Epithelial cell of prostate (primary cell): Measurements from ENCODE around the gene WDR45.

Experiments used
- DNase-seq: peaks from one replicate; pipeline ENCODE4 v3.0.0-alpha.2; 2011; ENCODE audit warnings: low read depth, low spot score
- H3K27ac ChIP-seq: fragments of 450-650 bp; 2 replicates; pipeline ENCODE4 v1.5.1; 2017; ENCODE audit warnings: mild to moderate bottlenecking

The WDR45 gene

DNA sequence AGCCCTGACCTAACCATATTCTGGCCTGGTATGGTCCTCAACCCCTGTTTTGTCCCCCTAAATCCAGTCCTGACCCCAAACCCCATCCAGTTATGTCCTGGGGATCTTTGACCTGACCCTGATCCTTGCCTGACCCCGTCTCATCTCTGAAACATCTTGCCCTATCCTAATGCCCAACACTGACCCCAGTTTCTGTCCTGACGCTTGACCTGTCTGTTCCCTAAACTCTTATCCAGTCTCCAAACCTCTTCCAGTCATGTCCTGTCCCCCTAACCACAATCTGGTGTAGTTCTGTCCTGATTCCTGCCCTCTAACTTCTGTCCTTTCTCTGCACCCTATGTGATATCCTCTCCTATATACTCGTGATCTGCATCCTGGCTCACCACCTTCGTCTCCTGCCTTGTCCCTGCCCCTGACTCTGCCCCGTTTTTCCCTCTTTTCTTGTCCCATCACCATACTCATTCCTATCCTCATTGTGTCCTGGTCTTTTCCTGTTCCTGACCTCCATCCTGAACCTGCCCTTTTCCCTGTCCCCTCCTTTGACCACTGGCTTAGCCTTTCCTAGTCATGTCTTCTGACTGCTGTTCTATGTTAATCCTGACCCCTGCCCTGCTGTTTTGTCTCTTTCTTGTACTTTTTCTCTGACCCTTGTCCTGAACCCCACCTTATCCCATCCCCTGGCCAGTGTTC, 25.5 kb downstream of the WDR45 start:
- no peak for DNase-seq
- H3K27ac ChIP-seq, result peak overlapping the region; percentile 50

DNA sequence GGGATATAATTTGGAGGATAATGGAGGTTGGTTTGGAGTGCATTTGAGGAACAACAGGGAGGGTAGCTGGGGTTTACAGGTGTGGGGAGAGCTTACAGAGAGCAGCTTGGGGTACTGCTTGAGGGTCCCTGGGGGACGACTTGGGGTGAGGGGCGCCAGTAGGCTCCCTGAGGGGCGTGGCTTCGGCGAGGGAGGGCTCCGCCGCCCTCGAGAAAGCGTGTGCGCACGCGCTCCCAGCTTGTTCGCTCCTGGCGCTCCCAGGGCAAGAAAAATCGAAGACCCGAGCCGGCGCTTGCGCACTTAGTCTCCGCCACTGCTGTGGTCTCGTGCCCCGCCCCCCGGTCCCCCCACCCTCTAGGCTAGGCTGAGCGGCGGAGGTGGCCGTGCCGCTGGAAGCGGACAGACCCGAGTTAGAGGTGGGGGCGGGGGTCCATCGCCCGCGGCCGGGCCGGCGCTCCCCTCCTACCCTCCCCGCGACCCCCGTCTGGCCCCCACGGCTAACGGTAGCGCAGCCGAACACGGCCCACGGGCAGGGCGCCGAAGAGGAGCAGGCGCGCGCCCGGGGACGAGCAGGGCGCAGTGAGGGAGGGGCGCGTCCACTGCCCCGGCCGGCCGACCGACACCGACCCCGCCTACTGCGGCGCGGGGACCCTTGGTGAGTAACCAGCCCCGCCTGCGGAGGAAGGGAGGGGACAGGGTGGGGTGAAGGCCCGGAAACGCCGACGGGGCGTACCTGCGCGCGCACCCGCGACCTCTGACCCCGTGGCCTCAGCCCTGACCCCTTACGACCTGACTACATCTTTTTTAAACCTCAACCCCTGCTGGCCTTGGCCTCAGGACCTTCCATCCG, 26.2 kb downstream of the WDR45 start:
- peak overlapping the region; percentile 50 for H3K27ac ChIP-seq

DNA sequence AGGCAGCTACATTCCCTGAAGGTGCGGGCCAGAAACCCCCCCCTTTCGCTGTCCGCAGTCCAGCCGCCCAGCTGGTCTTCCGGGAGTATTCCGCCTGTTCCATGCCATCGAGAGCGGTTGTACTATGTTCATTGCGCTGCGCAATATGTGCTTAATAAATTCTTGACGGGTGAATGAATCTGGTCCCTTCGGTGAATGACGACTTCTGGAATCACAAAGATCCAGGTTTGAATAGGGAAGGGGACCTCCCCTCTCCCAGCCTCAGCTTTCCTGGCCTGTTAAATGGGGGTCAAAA, 35.8 kb downstream of the WDR45 start:
- DNase-seq, result no peak
- peak overlapping the region; percentile 92 for H3K27ac ChIP-seq

More for the DNA sequence above, 26.2 kb downstream of the WDR45 start:
- no peak for DNase-seq

DNA sequence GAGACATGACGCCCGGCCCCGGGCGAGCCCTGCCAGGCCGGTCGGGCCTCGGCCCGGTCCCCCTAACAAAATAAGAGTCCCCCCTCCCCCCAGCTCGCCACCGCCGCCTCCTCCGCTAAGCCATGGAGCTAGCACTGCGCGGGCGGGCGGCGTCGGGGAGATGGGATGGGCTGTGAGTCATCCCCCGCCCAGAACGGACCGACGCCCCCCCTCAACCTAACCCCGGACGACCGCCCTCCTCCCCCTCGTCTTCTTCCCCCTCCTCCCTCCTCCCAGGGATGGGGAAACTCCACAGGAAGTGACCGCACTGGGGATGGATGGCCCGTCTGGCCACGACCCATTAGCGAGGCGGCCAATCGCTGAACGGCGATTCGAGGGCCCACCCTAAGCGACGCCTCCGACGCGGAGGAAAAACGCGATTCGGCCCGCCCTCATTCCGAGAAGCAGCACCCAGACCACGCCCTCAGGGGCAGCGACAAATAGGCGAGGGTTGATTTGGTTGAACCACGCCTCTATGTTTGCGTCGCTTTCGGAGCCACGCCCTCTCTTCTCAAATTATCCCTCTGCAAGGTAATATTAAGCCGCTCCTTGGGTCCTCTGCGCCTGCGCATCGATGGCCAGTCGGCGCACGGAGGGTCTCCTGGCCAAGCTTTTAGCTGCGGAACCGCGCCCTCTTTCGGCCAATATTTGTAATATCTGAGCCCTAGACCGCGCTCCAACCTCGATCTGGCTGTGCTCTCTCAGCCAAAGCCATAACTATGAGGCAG, 36.3 kb downstream of the WDR45 start, which contains the start of gene TFE3:
TFE3 (minus strand) TSS at position 138 of the 767 bp plus-strand sequence; CDS start at position 7, 131 bp downstream.
- peak; percentile 93 for DNase-seq
- H3K27ac ChIP-seq, result peak within 1 kb of the TSS; percentile 92

DNA sequence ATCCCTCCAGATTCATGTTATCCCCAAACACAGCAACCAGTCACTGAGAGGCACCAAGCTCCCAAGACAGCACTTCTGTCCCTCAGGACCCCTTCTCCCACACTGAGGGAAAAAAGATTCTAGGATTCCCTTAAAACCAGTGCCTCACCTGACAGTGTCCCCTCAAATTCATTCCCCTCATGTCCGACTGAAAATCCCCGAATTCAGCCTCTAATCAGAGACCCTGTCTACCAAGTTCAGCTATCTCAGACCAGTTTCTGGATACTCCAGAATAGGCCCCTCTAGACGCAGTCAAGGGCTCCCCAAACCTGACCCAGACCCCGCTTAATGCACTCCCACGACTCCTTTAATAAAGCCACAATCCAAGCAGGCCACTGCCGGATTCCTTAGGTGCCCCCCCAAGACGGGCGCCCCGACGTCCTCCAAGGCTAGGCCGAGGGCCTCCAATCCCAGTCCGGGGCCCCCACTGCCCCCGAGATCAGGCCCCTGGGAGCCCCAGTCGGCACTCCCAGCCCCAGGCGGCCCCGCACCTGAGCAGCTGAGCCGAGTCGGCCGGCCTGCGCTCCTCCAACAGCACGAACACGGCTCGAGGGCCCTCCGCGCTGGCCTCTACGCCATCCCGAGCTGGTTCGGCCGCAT, 37.0 kb downstream of the WDR45 start:
- no peak for DNase-seq
- H3K27ac ChIP-seq, result peak overlapping the region; percentile 92

DNA sequence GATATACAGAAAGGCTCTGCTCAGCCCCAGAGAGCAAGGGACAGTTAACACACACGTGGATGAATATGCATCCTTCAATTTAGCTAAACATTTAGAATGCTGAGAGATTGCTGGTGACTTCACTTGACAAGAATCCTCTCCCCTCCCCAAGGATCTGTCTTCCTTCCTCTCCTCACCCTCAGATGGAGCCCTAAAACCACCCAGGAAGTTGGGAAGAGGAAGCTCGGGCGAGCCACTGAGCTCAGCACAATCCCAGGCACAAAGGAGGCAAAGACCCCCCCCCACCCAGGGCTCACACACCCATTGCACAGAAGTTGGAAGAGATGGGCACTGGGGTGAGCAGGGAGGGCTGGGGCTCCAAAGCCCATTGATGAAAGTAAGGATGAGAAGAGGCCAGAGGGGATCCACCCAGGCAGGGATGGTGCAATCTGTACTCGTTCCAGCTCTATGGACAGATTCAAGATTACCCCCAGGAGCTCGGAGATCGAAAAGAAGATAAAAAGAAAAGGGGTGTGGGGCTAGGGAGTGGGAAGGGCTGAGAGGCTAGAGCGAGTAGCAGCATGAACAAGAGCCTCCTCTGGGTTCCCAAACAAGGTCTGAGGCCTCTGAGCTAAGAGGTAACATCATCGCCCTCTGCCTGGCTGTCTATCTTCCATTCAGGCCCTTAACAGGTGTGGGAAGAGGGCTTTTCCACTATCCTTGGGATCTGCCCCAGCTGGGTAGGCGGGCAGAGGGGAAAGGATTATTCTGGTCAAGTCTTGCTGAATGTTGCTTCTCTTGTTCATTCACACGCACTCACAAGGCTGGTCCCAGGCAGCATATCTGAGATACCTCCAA, 37.7 kb downstream of the WDR45 start:
- peak overlapping the region; percentile 92 for H3K27ac ChIP-seq
- DNase-seq, result peak; percentile 20

DNA sequence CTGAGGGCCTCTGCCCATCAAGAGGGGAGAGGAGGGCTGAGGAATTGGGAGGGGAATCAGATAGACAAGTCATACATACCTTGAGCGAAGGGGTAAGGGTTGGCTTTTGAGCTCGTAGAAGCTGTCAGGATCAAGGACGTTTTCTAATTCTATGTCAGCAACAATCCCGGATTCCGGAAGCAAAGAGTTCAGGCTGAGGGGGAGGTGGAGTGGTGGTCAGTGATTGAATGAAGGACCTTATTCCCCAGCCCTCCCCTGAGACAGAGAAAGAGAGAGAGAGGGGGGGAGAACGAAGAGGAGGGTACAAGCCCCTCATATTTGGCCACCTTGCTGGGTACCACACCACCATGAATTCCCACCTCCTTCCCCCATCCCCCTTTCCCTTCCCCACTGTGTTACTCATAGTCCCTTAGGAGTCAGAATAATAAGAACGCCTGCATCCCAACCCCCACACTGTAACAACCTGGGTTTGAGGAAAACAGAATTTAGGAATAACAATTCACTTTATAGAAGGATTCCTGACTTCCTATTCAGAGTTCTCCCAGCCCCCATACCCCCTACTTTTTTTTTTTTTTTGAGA, 39.2 kb downstream of the WDR45 start:
- no peak for DNase-seq
- peak overlapping the region; percentile 92 for H3K27ac ChIP-seq

DNA sequence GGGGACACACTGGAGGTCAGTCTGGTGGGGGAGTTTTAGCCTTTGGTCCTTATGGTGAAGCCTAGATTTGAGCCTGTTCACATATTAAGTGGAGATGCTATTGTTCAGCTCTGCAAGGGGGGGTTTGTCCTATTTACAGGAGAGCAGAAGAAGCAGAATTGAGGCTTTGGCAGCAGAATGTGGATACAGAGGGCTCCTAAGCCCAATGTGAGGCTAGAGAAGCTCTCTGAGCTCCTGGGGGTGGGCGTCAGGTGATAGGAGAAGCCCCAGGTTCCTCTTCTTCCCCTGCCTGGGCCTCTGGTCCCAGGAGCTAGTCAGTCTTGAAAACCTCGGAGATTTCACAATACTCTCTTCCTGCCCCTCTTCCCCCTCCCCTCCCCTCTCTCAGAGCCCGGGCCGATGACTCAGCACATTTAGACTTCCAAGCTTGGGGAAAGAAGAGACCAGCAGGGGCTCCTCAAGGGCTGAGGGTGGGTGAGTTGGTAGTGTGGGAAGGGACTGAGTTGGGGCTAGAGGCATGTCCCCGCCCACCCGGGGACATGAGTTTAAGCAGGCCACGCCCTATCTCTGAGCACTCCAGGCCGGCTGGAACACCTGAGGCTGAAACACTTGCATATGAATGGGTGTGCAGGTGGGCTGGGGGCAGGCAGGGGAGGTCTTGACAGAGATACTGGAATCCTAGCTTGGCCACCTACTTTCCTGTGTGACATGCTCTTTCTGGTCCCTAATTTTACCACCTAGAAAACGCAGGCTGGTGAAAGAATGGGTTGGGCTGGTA, 39.9 kb downstream of the WDR45 start:
- H3K27ac ChIP-seq, result peak overlapping the region; percentile 92
- peak; percentile 64 for DNase-seq

DNA sequence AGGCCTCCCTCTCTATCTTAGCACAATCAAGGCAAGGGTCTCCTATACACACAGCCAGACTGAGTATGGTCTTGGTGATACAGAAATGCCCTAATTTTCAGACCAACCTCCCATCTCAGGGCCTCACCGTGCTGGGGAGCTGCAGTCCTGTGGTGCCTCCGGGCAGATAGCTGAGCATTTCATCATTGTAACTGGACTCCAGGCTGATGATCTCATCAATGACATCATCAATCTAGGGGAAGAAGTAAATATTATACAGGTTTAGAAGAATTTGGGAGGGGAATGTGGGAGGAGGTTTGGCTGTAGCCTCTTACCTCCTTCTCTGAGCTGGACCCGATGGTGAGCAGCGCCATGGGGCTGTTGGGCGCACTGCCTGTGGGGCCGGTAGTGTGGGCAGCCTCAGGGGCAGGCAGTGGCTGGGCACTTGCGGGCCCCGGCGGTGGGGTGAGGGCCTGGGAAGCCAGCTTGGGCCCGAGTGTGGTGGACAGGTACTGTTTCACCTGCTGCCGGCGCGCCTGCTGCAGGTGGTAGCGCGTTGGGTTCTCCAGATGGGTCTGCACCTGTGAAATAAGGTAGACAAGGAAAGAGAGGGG, 41.7 kb downstream of the WDR45 start:
- no peak for DNase-seq
- H3K27ac ChIP-seq, result peak overlapping the region; percentile 92

DNA sequence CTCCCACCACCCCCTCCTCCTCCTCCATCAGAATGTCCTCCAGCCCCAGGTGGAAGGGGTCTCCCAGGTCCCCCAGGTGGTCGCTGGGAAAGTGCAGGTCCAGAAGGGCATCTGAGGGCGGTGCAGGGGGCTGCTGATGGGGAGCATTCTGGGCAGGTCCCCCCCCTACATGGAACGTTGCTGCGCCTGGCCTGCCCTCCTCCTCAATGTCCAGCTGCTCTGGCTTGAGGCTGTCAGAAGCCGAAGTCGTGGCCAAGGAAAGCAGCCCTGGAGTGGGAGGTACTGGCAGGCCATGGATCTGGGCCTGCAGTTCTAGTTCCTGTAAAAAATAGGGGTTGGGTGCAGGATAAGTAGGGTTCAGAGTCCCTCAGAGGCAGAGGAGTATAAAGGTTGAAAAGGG, 49.4 kb downstream of the WDR45 start:
- H3K27ac ChIP-seq, result peak overlapping the region; percentile 2
- no peak for DNase-seq

DNA sequence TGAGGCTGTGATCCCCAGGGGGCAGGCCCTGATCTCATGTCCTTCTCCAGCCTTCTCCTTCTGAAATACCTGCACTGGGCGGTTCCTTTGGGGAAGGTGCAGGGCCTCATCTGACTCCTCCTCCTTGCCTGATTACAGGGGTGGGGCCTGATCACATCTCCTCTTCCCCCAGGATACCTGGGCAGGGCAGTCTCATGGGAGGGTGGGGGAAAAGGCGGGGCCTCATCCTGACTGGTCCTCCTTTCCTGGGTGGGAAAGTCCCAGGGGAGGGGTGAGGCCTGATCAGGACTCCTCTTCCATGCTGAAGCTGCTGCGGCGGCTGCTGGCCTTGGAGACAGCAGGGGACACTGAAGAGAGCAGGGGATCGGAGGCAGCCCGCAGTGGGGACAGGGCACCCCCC, 49.8 kb downstream of the WDR45 start:
- H3K27ac ChIP-seq, result peak overlapping the region; percentile 42
- DNase-seq, result peak; percentile 12
